CD14-positive monocyte (primary cell): ENCODE data around the gene HS3ST4. TPM values are rescaled to one million over a fixed set of nuclear protein-coding genes. Genes with fewer than 3 reads are reported as not detected.
"Not testable (repeated sequence)": the region's sequence is repeated elsewhere in the genome, so short reads cannot be mapped to it uniquely, and the experiment has no call there.

Source experiments
- DNase-seq, 3 donors: peaks; one replicate each; pipeline ENCODE4 v3.0.0-alpha.2; 2011 to 2022
- H2AFZ ChIP-seq: 2 replicates; pipeline ENCODE4 v1.6.0; 2012; ENCODE audit warnings: mild to moderate bottlenecking, low read depth, low read length, inconsistent platforms; ENCODE audit not compliant: insufficient read depth, poor library complexity, severe bottlenecking
- H3K27ac ChIP-seq, 2 donors: 1 replicate in 1 of 2; 2 replicates in 1 of 2; pipeline ENCODE4 v1.5.1; 2012 to 2013; ENCODE audit warnings: low read length in 2 of 2, control low read depth in 1 of 2, inconsistent platforms in 1 of 2, low read depth in 1 of 2, mild to moderate bottlenecking in 1 of 2
- H3K27me3 ChIP-seq, 2 donors: one replicate each; pipeline versions ENCODE4 v1.6.0 to v1.6.1; 2011 to 2013; ENCODE audit warnings: low read length in 2 of 2; ENCODE audit not compliant: control insufficient read depth in 2 of 2, insufficient read depth in 2 of 2
- H3K36me3 ChIP-seq, 2 donors: replicated peaks in 1 of 2; 1 replicate in 1 of 2; 2 replicates in 1 of 2; pipeline versions ENCODE4 v1.5.1 to v1.6.1; 2012 to 2013; ENCODE audit warnings: low read length in 2 of 2, control low read depth in 1 of 2, inconsistent platforms in 1 of 2, mild to moderate bottlenecking in 1 of 2; ENCODE audit not compliant: insufficient read depth in 2 of 2, control insufficient read depth in 1 of 2
- H3K4me1 ChIP-seq, 2 donors: 1 replicate in 1 of 2; 2 replicates in 1 of 2; pipeline versions ENCODE4 v1.5.1 to v1.6.1; 2012 to 2013; ENCODE audit warnings: low read length in 2 of 2, control low read depth in 1 of 2, inconsistent platforms in 1 of 2, mild to moderate bottlenecking in 1 of 2, moderate library complexity in 1 of 2; ENCODE audit not compliant: insufficient read depth in 2 of 2, control insufficient read depth in 1 of 2
- H3K4me2 ChIP-seq: replicated peaks from 2 replicates; pipeline ENCODE3; 2012; ENCODE audit warnings: low read length, moderate library complexity, mild to moderate bottlenecking; ENCODE audit not compliant: poor library complexity, severe bottlenecking; ENCODE audit errors: extremely low read depth
- H3K4me3 ChIP-seq, 3 experiments: fragments of 200-600 bp in 1 of 3; sonication (generic) in 1 of 3; replicated peaks in 1 of 3; 1 replicate in 2 of 3; 2 replicates in 1 of 3; pipeline ENCODE4 v1.5.1; 2011 to 2013; ENCODE audit warnings: low read length in 3 of 3, mild to moderate bottlenecking in 3 of 3, control low read depth in 2 of 3, low read depth in 2 of 3, inconsistent platforms in 1 of 3, moderate library complexity in 1 of 3
- H3K79me2 ChIP-seq: 2 replicates; pipeline ENCODE4 v1.6.0; 2012; ENCODE audit warnings: mild to moderate bottlenecking, control low read depth, inconsistent platforms, low read length, moderate library complexity; ENCODE audit not compliant: insufficient read depth
- H3K9ac ChIP-seq: 2 replicates; pipeline ENCODE4 v1.6.0; 2017; ENCODE audit warnings: low read length, mild to moderate bottlenecking; ENCODE audit not compliant: insufficient read depth, poor library complexity, severe bottlenecking
- H3K9me3 ChIP-seq, 2 donors: replicated peaks in 1 of 2; 1 replicate in 1 of 2; 2 replicates in 1 of 2; pipeline versions ENCODE4 v1.5.1 to v1.6.1; 2012 to 2013; ENCODE audit warnings: low read length in 2 of 2, control low read depth in 1 of 2; ENCODE audit not compliant: control insufficient read depth in 1 of 2, insufficient read depth in 1 of 2
- H4K20me1 ChIP-seq: 2 replicates; pipeline ENCODE4 v1.6.0; 2012; ENCODE audit warnings: mild to moderate bottlenecking, low read length, control low read depth, moderate library complexity; ENCODE audit not compliant: insufficient read depth
- H3K27ac Mint-ChIP-seq, 7 donors: one replicate each; pipeline ENCODE4 v1.8.0; 2020; ENCODE audit warnings: mild to moderate bottlenecking in 7 of 7, mixed read lengths in 7 of 7, moderate library complexity in 6 of 7, inconsistent platforms in 2 of 7
- H3K27me3 Mint-ChIP-seq, 3 donors: one replicate each; pipeline ENCODE4 v1.8.0; 2021 to 2022; ENCODE audit warnings: low read depth in 3 of 3, mild to moderate bottlenecking in 3 of 3, mixed read lengths in 3 of 3, moderate library complexity in 3 of 3, inconsistent platforms in 1 of 3
- H3K36me3 Mint-ChIP-seq, 2 donors: one replicate each; pipeline ENCODE4 v1.8.0; 2020; ENCODE audit warnings: mixed read lengths in 2 of 2, inconsistent platforms in 1 of 2, mild to moderate bottlenecking in 1 of 2
- H3K4me1 Mint-ChIP-seq: one replicate; pipeline ENCODE4 v1.8.0; 2020; ENCODE audit warnings: mild to moderate bottlenecking, mixed read lengths
- H3K4me3 Mint-ChIP-seq, 2 donors: one replicate each; pipeline ENCODE4 v1.8.0; 2020; ENCODE audit warnings: mild to moderate bottlenecking in 2 of 2, mixed read lengths in 2 of 2, moderate library complexity in 1 of 2
- H3K9me3 Mint-ChIP-seq, 7 donors: one replicate each; pipeline ENCODE4 v1.8.0; 2020 to 2022; ENCODE audit warnings: mixed read lengths in 7 of 7, mild to moderate bottlenecking in 6 of 7, moderate library complexity in 6 of 7, inconsistent platforms in 2 of 7
- CTCF ChIP-seq: fragments of 200-600 bp; IDR thresholded peaks from one replicate; pipeline ENCODE4 v1.8.0; 2022; ENCODE audit warnings: antibody characterized with exemption, mild to moderate bottlenecking
- WGBS: methylation state at CpG from one replicate; pipeline ENCODE4 v1.1.5; 2013; ENCODE audit warnings: missing lambda C conversion rate; ENCODE audit not compliant: insufficient coverage; 5-methylcytosine and 5-hydroxymethylcytosine counted together
- intact Hi-C, 2 donors: fragments of 100-400 bp; cut with micrococcal nuclease; formaldehyde crosslinking; loops; one replicate each; pipeline versions ENCODE4 v1.15.0 to v1.15.1; 2023
- polyA plus RNA-seq, 3 donors: library from polyadenylated mRNA; depleted of rRNA in 1 of 3; unstranded in 2 of 3; stranded (reverse) in 1 of 3; fragments of 300-500 nt in 2 of 3; fragments of >200 nt in 1 of 3; fragmentation: Illumina TruSeq in 2 of 3; gene quantifications; 1 replicate in 2 of 3; 2 replicates in 1 of 3; pipeline ENCODE4 v1.2.3, GENCODE V29; 2012 to 2021

Gene HS3ST4
- polyA plus RNA-seq, 3 donors, result not detected

- H3K79me2 ChIP-seq, result no peaks in the 10 kb centered on the region
- H3K9ac ChIP-seq, result no peak overlapping the region
- no peaks in the 10 kb centered on the region for H4K20me1 ChIP-seq
- no peak overlapping the region for H3K4me2 ChIP-seq
- intact Hi-C loops, result no loop called here
- DNase-seq, result no peak
- Mint-ChIP-seq H3K27ac (no peak overlapping the region), H3K4me3 (no peak overlapping the region), H3K9me3 (peaks cover 0 to 9% (median 1%) of the 10 kb centered on the region in 7 donors), H3K27me3 (peaks cover 0 to 5% (median 0%) of the 10 kb centered on the region in 3 donors), H3K4me1 (no peaks in the 10 kb centered on the region), H3K36me3 (no peaks in the 10 kb centered on the region)
- TF ChIP-seq CTCF, result no peak
- H3K4me1 ChIP-seq, result no peaks in the 10 kb centered on the region
- no peaks in the 10 kb centered on the region for H3K27me3 ChIP-seq
- peaks cover 1% of the 10 kb centered on the region in 2 donors for H3K9me3 ChIP-seq
- H3K36me3 ChIP-seq, result no peaks in the 10 kb centered on the region
- H3K4me3 ChIP-seq, result no peak overlapping the region
- H3K27ac ChIP-seq, result no peak overlapping the region
- WGBS, result 71% methylated on average over 2 of the region's 2 CpGs
- H2AFZ ChIP-seq, result no peak overlapping the region
Observed at GRCh38 chr16:26087091-26087490, 395.3 kb downstream of the HS3ST4 start.

GRCh38 chr16:26091511-26091910 lies 399.8 kb downstream of the HS3ST4 start:
- no peak for TF ChIP-seq CTCF
- H3K27me3 ChIP-seq, result no peaks in the 10 kb centered on the region
- H3K9me3 ChIP-seq, result peaks cover 4 to 5% of the 10 kb centered on the region in 2 donors
- no peak for DNase-seq
- Mint-ChIP-seq H3K4me1 (no peaks in the 10 kb centered on the region), H3K4me3 (no peak overlapping the region), H3K9me3 (peaks cover 1 to 13% (median 5%) of the 10 kb centered on the region in 7 donors), H3K36me3 (no peaks in the 10 kb centered on the region), H3K27me3 (peaks cover 0 to 5% (median 0%) of the 10 kb centered on the region in 3 donors), H3K27ac (no peak overlapping the region)
- WGBS, result no CpG with 5 or more reads among the region's 1 CpG
- H4K20me1 ChIP-seq, result no peaks in the 10 kb centered on the region
- H3K4me3 ChIP-seq, result no peak overlapping the region
- H3K27ac ChIP-seq, result no peak overlapping the region
- no peak overlapping the region for H3K4me2 ChIP-seq
- H3K79me2 ChIP-seq, result no peaks in the 10 kb centered on the region
- H2AFZ ChIP-seq, result no peak overlapping the region
- intact Hi-C loops, result no loop called here
- H3K36me3 ChIP-seq, result no peaks in the 10 kb centered on the region
- no peaks in the 10 kb centered on the region for H3K4me1 ChIP-seq
- H3K9ac ChIP-seq, result no peak overlapping the region

- H3K4me1 Mint-ChIP-seq, H3K4me3 ChIP-seq, DNase-seq, H3K9ac ChIP-seq, H4K20me1 ChIP-seq, H3K4me3 Mint-ChIP-seq, H3K27ac Mint-ChIP-seq, H3K27ac ChIP-seq, H3K36me3 Mint-ChIP-seq, H2AFZ ChIP-seq, intact Hi-C loops, H3K27me3 Mint-ChIP-seq, H3K36me3 ChIP-seq, H3K4me1 ChIP-seq, H3K79me2 ChIP-seq, H3K27me3 ChIP-seq, H3K4me2 ChIP-seq, H3K9me3 ChIP-seq: not testable (repeated sequence)
- whole genome bisulfite sequencing, result no CpG with 5 or more reads among the region's 3 CpGs
- peaks cover 2 to 10% (median 3%) of the 10 kb centered on the region in 7 donors for H3K9me3 Mint-ChIP-seq
Observed at GRCh38 chr16:26098206-26098605, 406.4 kb downstream of the HS3ST4 start.
